ENCODE measurements around the gene GPD2. TPM values are rescaled to one million over a fixed set of nuclear protein-coding genes. Genes with fewer than 3 reads are reported as not detected.

GPD2 gene
- polyA plus RNA-seq, 1 donor from 2014 or later, result 3.5 TPM

DNA sequence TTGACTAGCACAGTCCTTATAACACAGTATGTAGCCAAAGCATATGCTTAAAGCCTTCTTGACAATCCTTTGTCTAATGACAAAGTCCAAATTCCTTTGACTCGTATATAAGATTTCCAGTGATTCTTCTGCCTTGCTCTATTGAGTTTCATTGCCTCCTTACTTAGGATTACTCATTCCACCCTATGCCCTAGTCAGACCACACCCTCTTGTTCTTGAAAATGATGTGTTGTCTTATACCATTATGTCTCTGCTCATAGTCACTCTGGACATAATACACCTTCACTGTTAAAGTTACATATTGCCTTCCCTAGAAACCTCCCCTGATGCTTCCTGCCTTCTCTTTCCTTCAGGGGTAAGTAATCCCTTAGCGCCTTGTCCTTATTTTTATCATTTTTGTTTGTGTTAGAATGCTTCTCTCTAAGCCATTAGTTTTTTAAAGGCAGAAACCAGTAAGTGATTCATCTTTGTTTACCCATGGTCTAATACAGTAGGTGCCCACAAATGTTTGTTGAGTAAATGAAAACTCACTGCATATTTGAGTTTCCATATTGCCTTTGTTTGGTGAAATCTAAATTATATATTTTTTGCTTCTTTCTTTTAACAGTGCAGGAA lies 19.3 kb downstream of the GPD2 start:
- no peaks in the 10 kb centered on the region for H3K27me3 ChIP-seq (ENCODE audit: insufficient read depth, low read depth, low read length)
- H4K20me1 ChIP-seq (ENCODE audit: insufficient read depth), result no peaks in the 10 kb centered on the region
- no peaks in the 10 kb centered on the region for H3K79me2 ChIP-seq (replicated peaks; ENCODE audit: insufficient read depth, low read length)
- no peak overlapping the region for H3K4me3 ChIP-seq (ENCODE audit: low read length)
- no peak for TF ChIP-seq TAF1 (IDR thresholded peaks at IDR 0.05; ENCODE audit: low read depth)
- TF ChIP-seq, protein P1, sequence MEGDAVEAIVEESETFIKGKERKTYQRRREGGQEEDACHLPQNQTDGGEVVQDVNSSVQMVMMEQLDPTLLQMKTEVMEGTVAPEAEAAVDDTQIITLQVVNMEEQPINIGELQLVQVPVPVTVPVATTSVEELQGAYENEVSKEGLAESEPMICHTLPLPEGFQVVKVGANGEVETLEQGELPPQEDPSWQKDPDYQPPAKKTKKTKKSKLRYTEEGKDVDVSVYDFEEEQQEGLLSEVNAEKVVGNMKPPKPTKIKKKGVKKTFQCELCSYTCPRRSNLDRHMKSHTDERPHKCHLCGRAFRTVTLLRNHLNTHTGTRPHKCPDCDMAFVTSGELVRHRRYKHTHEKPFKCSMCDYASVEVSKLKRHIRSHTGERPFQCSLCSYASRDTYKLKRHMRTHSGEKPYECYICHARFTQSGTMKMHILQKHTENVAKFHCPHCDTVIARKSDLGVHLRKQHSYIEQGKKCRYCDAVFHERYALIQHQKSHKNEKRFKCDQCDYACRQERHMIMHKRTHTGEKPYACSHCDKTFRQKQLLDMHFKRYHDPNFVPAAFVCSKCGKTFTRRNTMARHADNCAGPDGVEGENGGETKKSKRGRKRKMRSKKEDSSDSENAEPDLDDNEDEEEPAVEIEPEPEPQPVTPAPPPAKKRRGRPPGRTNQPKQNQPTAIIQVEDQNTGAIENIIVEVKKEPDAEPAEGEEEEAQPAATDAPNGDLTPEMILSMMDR (IDR thresholded peaks at IDR 0.05; ENCODE audit: poor library complexity, severe bottlenecking), result no peak
- no peak for TF ChIP-seq EZH2 (IDR thresholded peaks at IDR 0.05; ENCODE audit: borderline replicate concordance, insufficient read depth, low read length, poor library complexity, severe bottlenecking)
- no peak for TF ChIP-seq MXI1 (conservative IDR thresholded peaks at IDR 0.05; ENCODE audit: poor library complexity, severe bottlenecking)
- TF ChIP-seq SMC3 (conservative IDR thresholded peaks at IDR 0.05; ENCODE audit: poor library complexity), result no peak
- no peak for TF ChIP-seq RAD21 (conservative IDR thresholded peaks at IDR 0.05)
- TF ChIP-seq POLR2AphosphoS5 (IDR thresholded peaks at IDR 0.05), result no peak
- H3K36me3 ChIP-seq (ENCODE audit: insufficient read depth, low read length), result no peaks in the 10 kb centered on the region
- H2AFZ ChIP-seq (ENCODE audit: low read depth, low read length), result no peak overlapping the region
- peaks cover 5% of the 10 kb centered on the region for H3K9me3 ChIP-seq (ENCODE audit: low read length)
- H3K9me2 ChIP-seq (ENCODE audit: insufficient read depth, low read length), result no peaks in the 10 kb centered on the region
- H3K9ac ChIP-seq (ENCODE audit: low read length), result no peak overlapping the region
- H3K4me2 ChIP-seq (ENCODE audit: low read length), result no peak overlapping the region
- no peaks in the 10 kb centered on the region for H3F3A ChIP-seq (ENCODE audit: insufficient read depth, low read length, poor library complexity, severe bottlenecking)
- no peak overlapping the region for H3K27ac ChIP-seq (ENCODE audit: low read length)

DNA sequence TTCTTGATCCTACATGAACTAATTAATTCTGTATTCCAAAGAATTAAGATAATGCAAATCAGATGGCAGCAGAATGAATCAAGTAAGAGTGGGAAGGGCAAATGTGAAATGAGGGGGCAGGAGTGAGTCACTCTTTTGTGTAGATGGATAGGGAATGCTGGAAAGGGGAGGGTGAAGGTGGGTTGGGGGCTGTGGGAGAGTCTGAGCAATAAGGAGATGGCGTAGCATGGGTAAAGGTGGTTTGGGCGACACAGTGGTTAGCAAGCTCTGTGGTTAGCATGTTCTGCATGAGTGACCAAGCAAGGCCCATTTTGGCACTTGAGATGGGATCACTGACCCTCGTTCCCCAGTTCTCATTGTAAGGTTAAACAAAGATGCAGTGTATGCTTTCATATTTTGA lies 20.4 kb downstream of the GPD2 start:
- Histone ChIP-seq H2AFZ (ENCODE audit: low read depth, low read length) (no peak overlapping the region), H3K36me3 (ENCODE audit: insufficient read depth, low read length) (no peaks in the 10 kb centered on the region), H3K9me3 (ENCODE audit: low read length) (peaks cover 5% of the 10 kb centered on the region), H3K4me2 (ENCODE audit: low read length) (no peak overlapping the region), H4K20me1 (ENCODE audit: insufficient read depth) (no peaks in the 10 kb centered on the region), H3K9me2 (ENCODE audit: insufficient read depth, low read length) (no peaks in the 10 kb centered on the region), H3K9ac (ENCODE audit: low read length) (no peak overlapping the region), H3K27ac (ENCODE audit: low read length) (no peak overlapping the region), H3K4me3 (ENCODE audit: low read length) (no peak overlapping the region), H3F3A (ENCODE audit: insufficient read depth, low read length, poor library complexity, severe bottlenecking) (no peaks in the 10 kb centered on the region), H3K27me3 (ENCODE audit: insufficient read depth, low read depth, low read length) (no peaks in the 10 kb centered on the region), H3K79me2 (replicated peaks; ENCODE audit: insufficient read depth, low read length) (no peaks in the 10 kb centered on the region)
- TF ChIP-seq POLR2AphosphoS5 (IDR thresholded peaks at IDR 0.05) (no peak), EP300 (conservative IDR thresholded peaks at IDR 0.05; ENCODE audit: poor library complexity, severe bottlenecking) (no peak), MXI1 (conservative IDR thresholded peaks at IDR 0.05; ENCODE audit: poor library complexity, severe bottlenecking) (no peak)
- TF ChIP-seq, protein P1 (IDR thresholded peaks at IDR 0.05; ENCODE audit: poor library complexity, severe bottlenecking), result no peak
